Liver (tissue), 9 donors: Measurements from ENCODE around the gene MEF2A. TPM values are rescaled to one million over a fixed set of nuclear protein-coding genes. Genes with fewer than 3 reads are reported as not detected.

Experiments used
- DNase-seq: peaks from one replicate; pipeline ENCODE4 v3.0.0-alpha.2; 2017; ENCODE audit warnings: low spot score
- H3K27ac ChIP-seq, 2 donors: one replicate each; pipeline ENCODE4 v1.7.0; 2013; ENCODE audit warnings: inconsistent platforms in 2 of 2, low read length in 2 of 2, control low read depth in 1 of 2, low read depth in 1 of 2, mild to moderate bottlenecking in 1 of 2
- H3K27me3 ChIP-seq, 4 donors: one replicate each; pipeline versions ENCODE4 v1.6.1 to v1.7.0; 2013; ENCODE audit warnings: low read length in 3 of 4, inconsistent platforms in 1 of 4, mild to moderate bottlenecking in 1 of 4, moderate library complexity in 1 of 4; ENCODE audit not compliant: control insufficient read depth in 4 of 4, insufficient read depth in 4 of 4
- H3K36me3 ChIP-seq, 4 donors: one replicate each; pipeline versions ENCODE4 v1.6.1 to v1.7.0; 2013; ENCODE audit warnings: low read length in 3 of 4, mild to moderate bottlenecking in 3 of 4, low read depth in 1 of 4, moderate library complexity in 1 of 4; ENCODE audit not compliant: control insufficient read depth in 4 of 4, insufficient read depth in 3 of 4
- H3K4me1 ChIP-seq, 4 donors: one replicate each; pipeline versions ENCODE4 v1.6.1 to v1.7.0; 2013; ENCODE audit warnings: low read length in 3 of 4, mild to moderate bottlenecking in 3 of 4, moderate library complexity in 1 of 4; ENCODE audit not compliant: control insufficient read depth in 4 of 4, insufficient read depth in 4 of 4
- H3K4me3 ChIP-seq, 3 donors: one replicate each; pipeline versions ENCODE4 v1.6.1 to v1.7.0; 2013; ENCODE audit warnings: low read length in 3 of 3, control low read depth in 1 of 3, low read depth in 1 of 3, mild to moderate bottlenecking in 1 of 3
- H3K9ac ChIP-seq, 2 donors: one replicate each; pipeline ENCODE4 v1.7.0; 2013; ENCODE audit warnings: low read length in 2 of 2, mild to moderate bottlenecking in 2 of 2, moderate library complexity in 2 of 2, control low read depth in 1 of 2, low read depth in 1 of 2
- H3K9me3 ChIP-seq, 4 donors: one replicate each; pipeline versions ENCODE4 v1.6.1 to v1.7.0; 2013; ENCODE audit warnings: low read length in 3 of 4; ENCODE audit not compliant: control insufficient read depth in 4 of 4
- EGR1 ChIP-seq, 2 donors: IDR thresholded peaks; 2 replicates each; pipeline ENCODE4 v1.6.1; 2016 to 2018; ENCODE audit warnings: antibody characterized with exemption in 2 of 2, low read depth in 2 of 2
- FOXA1 ChIP-seq: IDR thresholded peaks from 2 replicates; pipeline ENCODE4 v1.6.1; 2016; ENCODE audit warnings: antibody characterized with exemption
- FOXA2 ChIP-seq: IDR thresholded peaks from 2 replicates; pipeline ENCODE4 v1.6.1; 2016; ENCODE audit warnings: antibody characterized with exemption
- GABPA ChIP-seq, 2 donors: IDR thresholded peaks in 1 of 2; conservative IDR thresholded peaks in 1 of 2; 2 replicates each; pipeline ENCODE4 v1.6.1; 2016; ENCODE audit warnings: antibody characterized with exemption in 2 of 2, mild to moderate bottlenecking in 1 of 2, moderate library complexity in 1 of 2
- HNF4A ChIP-seq, 2 donors: conservative IDR thresholded peaks; 2 replicates each; pipeline ENCODE4 v1.6.1; 2016; ENCODE audit warnings: antibody characterized with exemption in 2 of 2, mild to moderate bottlenecking in 2 of 2
- HNF4G ChIP-seq: IDR thresholded peaks from 2 replicates; pipeline ENCODE4 v1.6.1; 2016; ENCODE audit warnings: antibody characterized with exemption
- JUND ChIP-seq, 2 donors: IDR thresholded peaks; 2 replicates each; pipeline ENCODE4 v1.6.1; 2016; ENCODE audit warnings: antibody characterized with exemption in 2 of 2
- NR2F2 ChIP-seq: IDR thresholded peaks from 2 replicates; pipeline ENCODE4 v1.6.1; 2016; ENCODE audit warnings: antibody characterized with exemption
- RAD21 ChIP-seq, 2 donors: IDR thresholded peaks; 2 replicates each; pipeline ENCODE4 v1.6.1; 2016; ENCODE audit warnings: antibody characterized with exemption in 2 of 2, mild to moderate bottlenecking in 2 of 2
- RXRA ChIP-seq, 2 donors: IDR thresholded peaks; 2 replicates each; pipeline ENCODE4 v1.6.1; 2017 to 2018; ENCODE audit warnings: antibody characterized with exemption in 2 of 2, mild to moderate bottlenecking in 1 of 2
- SP1 ChIP-seq: IDR thresholded peaks from 2 replicates; pipeline ENCODE4 v1.6.1; 2018; ENCODE audit warnings: antibody characterized with exemption, mild to moderate bottlenecking
- TAF1 ChIP-seq: conservative IDR thresholded peaks from 2 replicates; pipeline ENCODE4 v1.6.1; 2016; ENCODE audit warnings: antibody characterized with exemption, mild to moderate bottlenecking
- YY1 ChIP-seq: IDR thresholded peaks from 2 replicates; pipeline ENCODE4 v1.6.1; 2016; ENCODE audit warnings: antibody characterized with exemption, mild to moderate bottlenecking
- polyA plus RNA-seq, 2 donors: library from polyadenylated mRNA; stranded (reverse) in 1 of 2; unstranded in 1 of 2; fragments of 200-250 nt in 1 of 2; fragments of >200 nt in 1 of 2; fragmentation: Nextera tagmentation in 1 of 2; extraction: Ambion mirVana in 1 of 2; gene quantifications; one replicate each; pipeline versions ENCODE4 v1.2.1 to v1.2.3, GENCODE V29; 2013 to 2015
- total RNA-seq, 2 donors: library from RNA; depleted of rRNA; stranded (reverse); fragments of >200 nt; gene quantifications; one replicate each; pipeline ENCODE4 v1.2.3, GENCODE V29; 2014
- TF ChIP-seq, protein P1 (sequence below): IDR thresholded peaks from 2 replicates; pipeline ENCODE4 v1.6.1; 2016; ENCODE audit warnings: antibody characterized with exemption
- TF ChIP-seq, protein P2 (sequence below): fragments of 150-350 bp; IDR thresholded peaks from 2 replicates; pipeline ENCODE4 v1.5.1; 2017; ENCODE audit warnings: improper control_type of control experiment, low read depth, low read length; ENCODE audit not compliant: missing input control
- TF ChIP-seq, protein P3 (sequence below): IDR thresholded peaks from 2 replicates; pipeline ENCODE4 v1.6.1; 2016; ENCODE audit warnings: antibody characterized with exemption, mild to moderate bottlenecking
- TF ChIP-seq, protein P4 (sequence below): IDR thresholded peaks from 2 replicates; pipeline ENCODE4 v1.6.1; 2016; ENCODE audit warnings: antibody characterized with exemption
- donor health status: healthy.
- donor health status: healthy.
- donor health status: healthy.
- donor health status: healthy.
- donor health status: healthy.

Gene MEF2A
- total and polyA plus RNA-seq, 4 donors = 8.5 to 45.9 (median 18.2) TPM

DNA sequence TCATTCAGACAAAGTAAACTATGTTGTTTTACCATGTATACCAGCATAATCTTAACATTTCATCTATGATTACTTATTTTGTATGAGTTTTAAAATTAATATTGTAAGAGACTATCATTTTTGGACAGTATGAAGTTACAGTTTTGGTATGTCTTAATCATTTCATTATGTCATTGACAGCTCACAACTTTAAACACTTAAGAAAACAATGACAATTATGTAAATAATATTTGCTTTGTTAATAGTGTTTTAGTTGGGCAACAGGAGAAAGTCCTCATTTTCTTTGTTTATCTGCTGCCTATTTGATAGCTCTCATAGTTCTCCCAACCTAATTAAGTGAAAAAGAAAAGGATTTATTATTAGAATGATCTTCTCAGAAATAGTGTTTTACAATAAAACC, 80.2 kb downstream of the MEF2A start:
- Histone ChIP-seq H3K4me1 (peaks cover 0 to 2% (median 0%) of the 10 kb centered on the region in 4 donors), H3K27ac (no peak overlapping the region), H3K9ac (no peak overlapping the region), H3K27me3 (no peaks in the 10 kb centered on the region), H3K36me3 (peaks cover 0 to 15% (median 5%) of the 10 kb centered on the region in 4 donors), H3K4me3 (no peak overlapping the region), H3K9me3 (no peaks in the 10 kb centered on the region)
- TF ChIP-seq, protein P1, sequence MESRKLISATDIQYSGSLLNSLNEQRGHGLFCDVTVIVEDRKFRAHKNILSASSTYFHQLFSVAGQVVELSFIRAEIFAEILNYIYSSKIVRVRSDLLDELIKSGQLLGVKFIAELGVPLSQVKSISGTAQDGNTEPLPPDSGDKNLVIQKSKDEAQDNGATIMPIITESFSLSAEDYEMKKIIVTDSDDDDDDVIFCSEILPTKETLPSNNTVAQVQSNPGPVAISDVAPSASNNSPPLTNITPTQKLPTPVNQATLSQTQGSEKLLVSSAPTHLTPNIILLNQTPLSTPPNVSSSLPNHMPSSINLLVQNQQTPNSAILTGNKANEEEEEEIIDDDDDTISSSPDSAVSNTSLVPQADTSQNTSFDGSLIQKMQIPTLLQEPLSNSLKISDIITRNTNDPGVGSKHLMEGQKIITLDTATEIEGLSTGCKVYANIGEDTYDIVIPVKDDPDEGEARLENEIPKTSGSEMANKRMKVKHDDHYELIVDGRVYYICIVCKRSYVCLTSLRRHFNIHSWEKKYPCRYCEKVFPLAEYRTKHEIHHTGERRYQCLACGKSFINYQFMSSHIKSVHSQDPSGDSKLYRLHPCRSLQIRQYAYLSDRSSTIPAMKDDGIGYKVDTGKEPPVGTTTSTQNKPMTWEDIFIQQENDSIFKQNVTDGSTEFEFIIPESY = no peak
- TF ChIP-seq NR2F2 = no peak
- TF ChIP-seq RXRA (IDR thresholded peaks at IDR 0.05) = no peak
- TF ChIP-seq, protein P2, sequence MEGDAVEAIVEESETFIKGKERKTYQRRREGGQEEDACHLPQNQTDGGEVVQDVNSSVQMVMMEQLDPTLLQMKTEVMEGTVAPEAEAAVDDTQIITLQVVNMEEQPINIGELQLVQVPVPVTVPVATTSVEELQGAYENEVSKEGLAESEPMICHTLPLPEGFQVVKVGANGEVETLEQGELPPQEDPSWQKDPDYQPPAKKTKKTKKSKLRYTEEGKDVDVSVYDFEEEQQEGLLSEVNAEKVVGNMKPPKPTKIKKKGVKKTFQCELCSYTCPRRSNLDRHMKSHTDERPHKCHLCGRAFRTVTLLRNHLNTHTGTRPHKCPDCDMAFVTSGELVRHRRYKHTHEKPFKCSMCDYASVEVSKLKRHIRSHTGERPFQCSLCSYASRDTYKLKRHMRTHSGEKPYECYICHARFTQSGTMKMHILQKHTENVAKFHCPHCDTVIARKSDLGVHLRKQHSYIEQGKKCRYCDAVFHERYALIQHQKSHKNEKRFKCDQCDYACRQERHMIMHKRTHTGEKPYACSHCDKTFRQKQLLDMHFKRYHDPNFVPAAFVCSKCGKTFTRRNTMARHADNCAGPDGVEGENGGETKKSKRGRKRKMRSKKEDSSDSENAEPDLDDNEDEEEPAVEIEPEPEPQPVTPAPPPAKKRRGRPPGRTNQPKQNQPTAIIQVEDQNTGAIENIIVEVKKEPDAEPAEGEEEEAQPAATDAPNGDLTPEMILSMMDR = no peak
- TF ChIP-seq, protein P3, sequence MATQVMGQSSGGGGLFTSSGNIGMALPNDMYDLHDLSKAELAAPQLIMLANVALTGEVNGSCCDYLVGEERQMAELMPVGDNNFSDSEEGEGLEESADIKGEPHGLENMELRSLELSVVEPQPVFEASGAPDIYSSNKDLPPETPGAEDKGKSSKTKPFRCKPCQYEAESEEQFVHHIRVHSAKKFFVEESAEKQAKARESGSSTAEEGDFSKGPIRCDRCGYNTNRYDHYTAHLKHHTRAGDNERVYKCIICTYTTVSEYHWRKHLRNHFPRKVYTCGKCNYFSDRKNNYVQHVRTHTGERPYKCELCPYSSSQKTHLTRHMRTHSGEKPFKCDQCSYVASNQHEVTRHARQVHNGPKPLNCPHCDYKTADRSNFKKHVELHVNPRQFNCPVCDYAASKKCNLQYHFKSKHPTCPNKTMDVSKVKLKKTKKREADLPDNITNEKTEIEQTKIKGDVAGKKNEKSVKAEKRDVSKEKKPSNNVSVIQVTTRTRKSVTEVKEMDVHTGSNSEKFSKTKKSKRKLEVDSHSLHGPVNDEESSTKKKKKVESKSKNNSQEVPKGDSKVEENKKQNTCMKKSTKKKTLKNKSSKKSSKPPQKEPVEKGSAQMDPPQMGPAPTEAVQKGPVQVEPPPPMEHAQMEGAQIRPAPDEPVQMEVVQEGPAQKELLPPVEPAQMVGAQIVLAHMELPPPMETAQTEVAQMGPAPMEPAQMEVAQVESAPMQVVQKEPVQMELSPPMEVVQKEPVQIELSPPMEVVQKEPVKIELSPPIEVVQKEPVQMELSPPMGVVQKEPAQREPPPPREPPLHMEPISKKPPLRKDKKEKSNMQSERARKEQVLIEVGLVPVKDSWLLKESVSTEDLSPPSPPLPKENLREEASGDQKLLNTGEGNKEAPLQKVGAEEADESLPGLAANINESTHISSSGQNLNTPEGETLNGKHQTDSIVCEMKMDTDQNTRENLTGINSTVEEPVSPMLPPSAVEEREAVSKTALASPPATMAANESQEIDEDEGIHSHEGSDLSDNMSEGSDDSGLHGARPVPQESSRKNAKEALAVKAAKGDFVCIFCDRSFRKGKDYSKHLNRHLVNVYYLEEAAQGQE = no peak
- TF ChIP-seq TAF1 = no peak
- no peak for TF ChIP-seq FOXA2
- TF ChIP-seq HNF4A (conservative IDR thresholded peaks at IDR 0.05) = no peak
- TF ChIP-seq, protein P4, sequence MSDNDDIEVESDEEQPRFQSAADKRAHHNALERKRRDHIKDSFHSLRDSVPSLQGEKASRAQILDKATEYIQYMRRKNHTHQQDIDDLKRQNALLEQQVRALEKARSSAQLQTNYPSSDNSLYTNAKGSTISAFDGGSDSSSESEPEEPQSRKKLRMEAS = no peak
- TF ChIP-seq RAD21 (IDR thresholded peaks at IDR 0.05) = no peak
- TF ChIP-seq GABPA (IDR thresholded peaks at IDR 0.05 in 1 of 2, conservative IDR thresholded peaks at IDR 0.05 in 1 of 2) = no peak
- TF ChIP-seq SP1 = no peak
- no peak for TF ChIP-seq HNF4G
- no peak for TF ChIP-seq EGR1 (IDR thresholded peaks at IDR 0.05; ENCODE audit: low read depth in 2 of 2)
- no peak for TF ChIP-seq JUND (IDR thresholded peaks at IDR 0.05)
- no peak for TF ChIP-seq YY1
- TF ChIP-seq FOXA1 = no peak
- no peak for DNase-seq
